AG09319 (cell line): ENCODE results near the gene SCAP.

ENCODE experiments used
- DNase-seq: peaks from one replicate; pipeline ENCODE4 v3.0.0-alpha.2; 2010; ENCODE audit warnings: low read depth; ENCODE audit errors: extremely low read depth
- TF ChIP-seq, protein P1 (sequence below): IDR thresholded peaks from 2 replicates; pipeline ENCODE4 v1.5.1; 2011; ENCODE audit warnings: low read depth, mild to moderate bottlenecking, inconsistent platforms, low read length, moderate library complexity

Gene SCAP

DNA sequence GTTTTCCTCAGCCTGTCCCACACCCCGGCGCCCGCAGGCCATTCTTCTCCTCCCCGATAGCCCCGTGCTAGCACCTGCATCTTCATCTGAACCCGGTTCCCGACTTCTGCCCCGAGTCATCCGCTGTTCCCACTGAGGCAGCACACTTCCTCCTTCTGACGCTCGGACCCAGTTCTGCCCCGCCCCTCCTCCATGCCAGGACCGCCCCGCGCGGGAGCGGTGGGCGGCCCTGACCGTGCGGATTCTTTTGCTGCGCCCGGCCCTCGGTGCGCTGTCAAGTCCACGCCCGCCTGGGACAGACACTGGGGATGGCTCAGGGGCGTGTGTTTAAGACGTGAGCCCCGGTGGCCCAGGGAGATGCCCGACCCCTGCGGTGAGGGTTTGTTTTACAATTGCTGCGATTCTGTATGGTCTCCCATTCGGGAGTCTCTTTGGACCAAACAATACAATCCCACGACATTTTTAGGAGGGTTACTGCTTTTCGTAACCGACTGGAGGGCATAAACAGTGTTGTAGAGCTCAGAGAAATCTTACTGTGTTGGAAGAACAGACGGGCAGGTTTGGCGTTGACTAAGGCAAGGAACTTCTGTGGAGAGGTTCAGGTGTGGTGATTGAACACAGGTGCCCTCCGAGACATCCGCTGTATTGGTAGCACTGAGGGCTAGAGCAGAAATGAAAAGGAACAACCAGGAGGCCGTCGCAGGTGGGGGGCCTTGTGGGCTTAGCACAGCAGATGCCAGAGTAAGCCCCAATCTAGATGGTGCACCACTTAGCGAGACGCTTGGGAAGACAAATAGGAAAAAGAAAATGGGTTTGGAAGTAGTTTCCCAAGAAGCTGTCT, 94.2 kb downstream of the SCAP start:
- TF ChIP-seq, protein P1, sequence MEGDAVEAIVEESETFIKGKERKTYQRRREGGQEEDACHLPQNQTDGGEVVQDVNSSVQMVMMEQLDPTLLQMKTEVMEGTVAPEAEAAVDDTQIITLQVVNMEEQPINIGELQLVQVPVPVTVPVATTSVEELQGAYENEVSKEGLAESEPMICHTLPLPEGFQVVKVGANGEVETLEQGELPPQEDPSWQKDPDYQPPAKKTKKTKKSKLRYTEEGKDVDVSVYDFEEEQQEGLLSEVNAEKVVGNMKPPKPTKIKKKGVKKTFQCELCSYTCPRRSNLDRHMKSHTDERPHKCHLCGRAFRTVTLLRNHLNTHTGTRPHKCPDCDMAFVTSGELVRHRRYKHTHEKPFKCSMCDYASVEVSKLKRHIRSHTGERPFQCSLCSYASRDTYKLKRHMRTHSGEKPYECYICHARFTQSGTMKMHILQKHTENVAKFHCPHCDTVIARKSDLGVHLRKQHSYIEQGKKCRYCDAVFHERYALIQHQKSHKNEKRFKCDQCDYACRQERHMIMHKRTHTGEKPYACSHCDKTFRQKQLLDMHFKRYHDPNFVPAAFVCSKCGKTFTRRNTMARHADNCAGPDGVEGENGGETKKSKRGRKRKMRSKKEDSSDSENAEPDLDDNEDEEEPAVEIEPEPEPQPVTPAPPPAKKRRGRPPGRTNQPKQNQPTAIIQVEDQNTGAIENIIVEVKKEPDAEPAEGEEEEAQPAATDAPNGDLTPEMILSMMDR: no peak
- DNase-seq: peak; percentile 69

DNA sequence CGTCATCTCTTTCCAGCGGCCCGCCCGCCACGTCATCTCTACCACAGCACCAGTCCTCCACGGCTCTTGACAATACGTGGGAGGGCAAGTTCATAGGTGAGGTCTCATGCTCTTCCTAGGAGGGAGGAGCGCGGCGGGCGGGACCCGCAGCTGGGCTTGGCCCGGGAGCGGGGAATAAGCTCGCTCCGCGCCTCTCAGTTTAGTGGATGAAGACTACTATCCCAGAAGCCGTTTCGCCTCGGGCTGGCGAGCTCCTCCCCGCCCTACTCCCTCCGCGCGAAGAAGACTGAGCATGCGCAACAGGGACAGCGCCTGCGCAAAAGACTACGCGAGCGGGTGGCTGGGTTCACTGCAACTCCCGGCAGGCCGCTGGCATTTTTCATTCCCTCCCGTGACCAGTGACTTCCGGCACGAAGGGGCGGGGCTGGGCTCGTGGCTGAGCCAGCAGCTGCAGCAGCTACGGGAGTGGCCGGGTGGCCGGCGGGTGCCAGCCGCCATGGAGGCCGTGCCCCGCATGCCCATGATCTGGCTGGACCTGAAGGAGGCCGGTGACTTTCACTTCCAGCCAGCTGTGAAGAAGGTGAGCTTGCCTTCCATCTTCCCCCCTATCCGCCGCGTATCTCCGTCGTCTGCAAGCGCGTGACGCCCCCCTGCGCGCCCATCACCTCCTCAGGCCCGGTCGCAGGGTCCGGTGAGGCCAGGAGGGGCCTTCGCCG, 95.0 kb downstream of the SCAP start, which contains the start of gene PTPN23:
PTPN23 (plus strand) TSS at position 421 of the 716 bp plus-strand sequence; CDS start at position 497, 76 bp downstream.
- TF ChIP-seq, protein P1: no peak
- DNase-seq: peak; percentile 99

DNA sequence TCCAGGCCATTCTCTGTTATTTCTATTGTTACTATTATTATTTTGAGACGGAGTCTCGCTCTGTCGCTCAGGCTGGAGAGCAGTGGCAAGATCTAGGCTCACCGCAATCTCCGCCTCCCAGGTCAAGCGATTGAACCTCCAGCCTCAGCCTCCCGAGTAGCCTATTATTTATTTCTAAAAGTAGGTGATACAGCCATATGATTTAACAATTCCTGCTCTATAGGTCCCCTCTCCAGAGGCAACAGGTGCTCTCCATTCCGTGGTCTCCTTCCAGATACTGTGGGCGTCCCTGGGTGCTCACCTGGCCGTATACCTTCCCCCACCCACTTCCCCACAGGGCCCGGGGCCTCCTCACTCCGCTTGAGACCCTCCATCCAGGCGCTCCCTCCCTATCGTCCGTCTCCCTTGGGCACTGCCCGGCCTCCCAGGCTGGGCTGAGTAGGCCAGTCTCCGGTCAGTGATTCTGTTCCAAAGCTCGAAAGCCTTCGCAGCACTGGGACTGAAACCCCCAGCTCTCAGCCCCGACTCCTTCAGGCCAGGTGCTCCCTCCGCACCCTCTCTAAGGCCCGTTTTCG, 95.6 kb downstream of the SCAP start:
- no peak for DNase-seq
- TF ChIP-seq, protein P1: no peak

DNA sequence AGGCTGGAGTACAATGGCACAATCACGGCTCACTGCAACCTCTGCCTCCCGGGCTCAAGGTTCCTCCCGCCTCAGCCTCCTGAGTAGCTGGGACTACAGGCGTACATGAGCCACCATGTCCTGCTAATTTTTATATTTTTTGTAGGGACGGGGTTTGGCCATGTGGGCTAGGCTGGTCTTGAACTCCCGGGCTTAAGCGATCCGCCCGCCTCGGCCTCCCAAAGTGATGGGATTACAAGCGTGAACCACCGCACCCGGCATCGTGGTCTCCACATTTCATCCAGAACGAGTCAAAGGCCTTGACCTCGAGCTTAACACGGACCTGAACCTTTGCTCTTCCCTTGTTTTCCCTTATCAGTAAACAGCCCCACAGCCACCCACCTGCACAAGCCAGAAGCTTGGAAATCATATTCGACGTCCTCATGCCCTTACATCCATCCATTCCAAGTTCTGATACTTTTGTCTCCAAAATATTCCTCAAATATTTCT, 96.3 kb downstream of the SCAP start:
- no peak for DNase-seq

DNA sequence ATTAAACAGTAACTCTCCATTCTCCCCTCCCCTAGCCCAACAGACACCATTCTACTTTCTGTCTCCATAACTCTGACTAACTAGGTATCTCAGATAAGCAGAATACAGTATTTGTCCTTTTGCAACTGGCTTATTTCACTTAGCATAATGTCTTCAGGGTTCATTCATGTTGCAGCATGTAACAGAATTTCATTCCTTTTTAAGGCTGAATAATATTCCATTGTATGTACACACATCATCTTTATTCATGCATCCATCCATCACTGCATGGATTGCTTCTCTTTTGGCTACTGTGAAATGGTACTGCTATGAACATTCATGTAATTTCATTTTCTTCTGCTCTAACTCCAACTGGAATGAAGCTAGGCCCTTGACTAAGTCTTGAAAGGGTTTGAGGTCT, 96.9 kb downstream of the SCAP start:
- TF ChIP-seq, protein P1: no peak
- DNase-seq: no peak

More for the DNA sequence above, 96.3 kb downstream of the SCAP start:
- TF ChIP-seq, protein P1: no peak

DNA sequence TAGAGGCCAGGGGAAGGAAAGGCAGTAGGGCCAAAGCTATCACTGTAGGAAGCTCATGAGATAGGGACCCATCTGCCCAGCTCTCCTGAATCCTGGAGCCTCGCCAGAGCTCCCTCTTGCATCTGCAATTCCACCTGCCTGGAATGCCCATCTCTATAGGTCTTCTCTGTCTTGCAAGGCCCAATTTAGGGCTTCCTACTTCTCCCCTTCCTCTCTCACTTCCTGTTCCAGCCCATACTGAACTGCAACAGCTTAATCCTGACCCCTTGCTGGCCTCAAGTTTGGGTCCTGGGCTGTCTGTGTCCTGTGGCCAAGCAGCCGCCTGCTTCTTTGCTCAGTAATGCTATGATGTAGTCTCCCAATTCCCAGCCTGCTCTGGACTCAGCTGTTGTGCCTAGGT, 98.6 kb downstream of the SCAP start:
- no peak for DNase-seq
- TF ChIP-seq, protein P1: no peak
